DMS153 treated with DMSO at 0.1 percent for 48 hours (cell line): ENCODE results near the gene CHRNA4.

Experiments
- DNase-seq: peaks from one replicate; lab custom pipeline; 2025; ENCODE audit not compliant: unreplicated experiment; lab: John Stamatoyannopoulos, UW

The CHRNA4 gene

GRCh38 chr20:63294536-63294900 lies 66.6 kb downstream of the CHRNA4 start:
- no peak for DNase-seq

GRCh38 chr20:63293871-63294535 lies 67.1 kb downstream of the CHRNA4 start:
- DNase-seq, result no peak

GRCh38 chr20:63293456-63293855 lies 67.7 kb downstream of the CHRNA4 start:
- no peak for DNase-seq
